Gastrocnemius medialis (tissue), 4 donors: ENCODE results near the gene BANK1. TPM values are rescaled to one million over a fixed set of nuclear protein-coding genes. Genes with fewer than 3 reads are reported as not detected.

ENCODE experiments used
- ATAC-seq, 2 donors: fragments of 150-250 bp; one replicate each; pipeline ENCODE4 v1.9.1; 2016
- DNase-seq, 2 donors: peaks; one replicate each; pipeline ENCODE4 v3.0.0-alpha.2; 2019
- H3K27ac ChIP-seq, 4 donors: fragments of 200-600 bp; sonication (generic); 1 replicate in 1 of 4; 2 replicates in 3 of 4; pipeline ENCODE4 v1.5.1; 2016 to 2018; ENCODE audit warnings: mild to moderate bottlenecking in 2 of 4, moderate library complexity in 1 of 4
- H3K27me3 ChIP-seq, 3 donors: fragments of 200-600 bp; sonication (generic) in 2 of 3; 1 replicate in 1 of 3; 2 replicates in 2 of 3; pipeline versions ENCODE4 v1.5.1 to v1.6.0; 2016 to 2019; ENCODE audit warnings: mild to moderate bottlenecking in 1 of 3, moderate library complexity in 1 of 3
- H3K36me3 ChIP-seq, 2 donors: fragments of 200-600 bp; sonication (generic) in 1 of 2; one replicate each; pipeline ENCODE4 v1.5.1; 2017 to 2018
- H3K4me1 ChIP-seq, 2 donors: fragments of 200-600 bp; sonication (generic) in 1 of 2; one replicate each; pipeline ENCODE4 v1.5.1; 2016 to 2017; ENCODE audit warnings: mild to moderate bottlenecking in 2 of 2
- H3K4me3 ChIP-seq, 4 donors: fragments of 200-600 bp; sonication (generic) in 3 of 4; 1 replicate in 1 of 4; 2 replicates in 3 of 4; pipeline ENCODE4 v1.5.1; 2016 to 2019; ENCODE audit warnings: mild to moderate bottlenecking in 2 of 4
- H3K9me3 ChIP-seq, 3 donors: fragments of 200-600 bp; sonication (generic) in 2 of 3; 1 replicate in 1 of 3; 2 replicates in 2 of 3; pipeline ENCODE4 v1.5.1; 2016 to 2019
- POLR2A ChIP-seq, 2 donors: fragments of 450-650 bp; IDR thresholded peaks; one replicate each; pipeline ENCODE4 v1.6.1; 2017; ENCODE audit warnings: antibody characterized with exemption in 2 of 2, mild to moderate bottlenecking in 2 of 2, moderate library complexity in 2 of 2
- in situ Hi-C, 4 donors: fragments of 200-750 bp; cut with MboI; loops; one replicate each; pipeline versions ENCODE4 v1.15.0 to v1.8.0; 2017; ENCODE audit warnings: low sequenced_read_pairs in 4 of 4
- intact Hi-C: fragments of 100-400 bp; cut with DNase I; formaldehyde crosslinking; loops from one replicate; pipeline ENCODE4 v1.15.1; 2023; ENCODE audit warnings: low total_unique reads
- total RNA-seq, 4 donors: library from RNA; depleted of rRNA; stranded (reverse); fragments of >200 nt; gene quantifications; one replicate each; pipeline versions ENCODE4 v1.1.0 to v1.2.3, GENCODE V29; 2016
- TF ChIP-seq, protein P1 (sequence below), 5 experiments: fragments of 450-650 bp in 3 of 5; fragments of 200-600 bp in 2 of 5; sonication (generic) in 2 of 5; IDR thresholded peaks in 4 of 5; conservative IDR thresholded peaks in 1 of 5; 1 replicate in 4 of 5; 2 replicates in 1 of 5; pipeline ENCODE4 v1.5.1; 2016 to 2019; ENCODE audit warnings: antibody characterized with exemption in 5 of 5, mild to moderate bottlenecking in 3 of 5, moderate library complexity in 3 of 5

Gene BANK1
- total RNA-seq, 4 donors from 2014 or later = 0.10 to 0.91 (median 0.26) TPM

DNA sequence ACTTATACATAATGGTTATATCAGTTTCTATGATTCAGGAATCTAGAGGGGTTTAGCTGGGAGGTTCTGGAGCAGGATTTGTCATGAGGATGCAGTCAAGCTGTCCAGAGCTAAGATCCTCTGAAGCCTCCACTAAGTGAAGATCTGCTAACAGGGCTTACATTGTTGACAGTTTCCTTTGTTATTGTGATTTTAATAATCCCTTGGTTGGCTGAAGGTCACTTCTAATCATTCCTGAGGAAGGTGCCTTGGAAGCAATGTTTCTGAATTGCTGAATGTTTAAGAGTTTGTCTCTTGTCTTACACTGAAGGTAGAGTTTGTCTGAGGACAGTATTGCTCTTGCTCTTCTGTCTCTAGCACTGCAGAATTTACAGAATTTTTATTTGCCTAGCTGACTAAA is 41.3 kb downstream of the BANK1 start:
- DNase-seq = no peak

DNA sequence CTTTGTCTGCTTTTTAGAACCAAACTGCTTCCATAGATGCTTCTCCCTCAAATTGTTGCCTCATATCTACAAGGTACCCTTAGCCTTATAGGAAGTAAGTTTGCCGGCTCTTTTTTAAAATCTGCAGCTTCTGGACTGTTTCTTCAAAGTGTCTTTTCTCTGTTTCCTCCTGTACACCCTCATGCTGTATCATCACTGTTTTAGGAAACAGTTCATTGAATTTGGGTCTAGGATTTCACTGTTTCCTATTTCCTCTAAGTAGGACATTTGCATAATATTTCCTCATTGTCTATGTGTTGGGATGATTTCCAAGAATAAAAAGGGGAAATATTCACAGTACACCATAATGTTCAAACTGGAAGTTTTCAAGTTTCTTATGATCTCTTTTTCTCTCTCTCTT is 43.0 kb downstream of the BANK1 start:
- no peak for DNase-seq
- intact Hi-C loops (no loop called here), in situ Hi-C loops (no loop called here)
- no peak overlapping the region for H3K27ac ChIP-seq
- H3K36me3 ChIP-seq = no peaks in the 10 kb centered on the region
- no peaks in the 10 kb centered on the region for H3K4me1 ChIP-seq
- no peak overlapping the region for H3K4me3 ChIP-seq
- ATAC-seq = no peak
- no peak for TF ChIP-seq POLR2A (IDR thresholded peaks at IDR 0.05)
- TF ChIP-seq, protein P1, sequence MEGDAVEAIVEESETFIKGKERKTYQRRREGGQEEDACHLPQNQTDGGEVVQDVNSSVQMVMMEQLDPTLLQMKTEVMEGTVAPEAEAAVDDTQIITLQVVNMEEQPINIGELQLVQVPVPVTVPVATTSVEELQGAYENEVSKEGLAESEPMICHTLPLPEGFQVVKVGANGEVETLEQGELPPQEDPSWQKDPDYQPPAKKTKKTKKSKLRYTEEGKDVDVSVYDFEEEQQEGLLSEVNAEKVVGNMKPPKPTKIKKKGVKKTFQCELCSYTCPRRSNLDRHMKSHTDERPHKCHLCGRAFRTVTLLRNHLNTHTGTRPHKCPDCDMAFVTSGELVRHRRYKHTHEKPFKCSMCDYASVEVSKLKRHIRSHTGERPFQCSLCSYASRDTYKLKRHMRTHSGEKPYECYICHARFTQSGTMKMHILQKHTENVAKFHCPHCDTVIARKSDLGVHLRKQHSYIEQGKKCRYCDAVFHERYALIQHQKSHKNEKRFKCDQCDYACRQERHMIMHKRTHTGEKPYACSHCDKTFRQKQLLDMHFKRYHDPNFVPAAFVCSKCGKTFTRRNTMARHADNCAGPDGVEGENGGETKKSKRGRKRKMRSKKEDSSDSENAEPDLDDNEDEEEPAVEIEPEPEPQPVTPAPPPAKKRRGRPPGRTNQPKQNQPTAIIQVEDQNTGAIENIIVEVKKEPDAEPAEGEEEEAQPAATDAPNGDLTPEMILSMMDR (IDR thresholded peaks at IDR 0.05 in 4 of 5, conservative IDR thresholded peaks at IDR 0.05 in 1 of 5) = no peak
- H3K27me3 ChIP-seq = no peaks in the 10 kb centered on the region
- H3K9me3 ChIP-seq = no peaks in the 10 kb centered on the region

More for the DNA sequence above, 41.3 kb downstream of the BANK1 start:
- in situ Hi-C loops = no loop called here
- Histone ChIP-seq H3K9me3 (no peaks in the 10 kb centered on the region), H3K27ac (no peak overlapping the region), H3K36me3 (no peaks in the 10 kb centered on the region), H3K4me3 (no peak overlapping the region), H3K27me3 (no peaks in the 10 kb centered on the region), H3K4me1 (no peaks in the 10 kb centered on the region)
- TF ChIP-seq, protein P1 (IDR thresholded peaks at IDR 0.05 in 4 of 5, conservative IDR thresholded peaks at IDR 0.05 in 1 of 5) = no peak
- no peak for TF ChIP-seq POLR2A (IDR thresholded peaks at IDR 0.05)
- intact Hi-C loops = no loop called here
- no peak for ATAC-seq

DNA sequence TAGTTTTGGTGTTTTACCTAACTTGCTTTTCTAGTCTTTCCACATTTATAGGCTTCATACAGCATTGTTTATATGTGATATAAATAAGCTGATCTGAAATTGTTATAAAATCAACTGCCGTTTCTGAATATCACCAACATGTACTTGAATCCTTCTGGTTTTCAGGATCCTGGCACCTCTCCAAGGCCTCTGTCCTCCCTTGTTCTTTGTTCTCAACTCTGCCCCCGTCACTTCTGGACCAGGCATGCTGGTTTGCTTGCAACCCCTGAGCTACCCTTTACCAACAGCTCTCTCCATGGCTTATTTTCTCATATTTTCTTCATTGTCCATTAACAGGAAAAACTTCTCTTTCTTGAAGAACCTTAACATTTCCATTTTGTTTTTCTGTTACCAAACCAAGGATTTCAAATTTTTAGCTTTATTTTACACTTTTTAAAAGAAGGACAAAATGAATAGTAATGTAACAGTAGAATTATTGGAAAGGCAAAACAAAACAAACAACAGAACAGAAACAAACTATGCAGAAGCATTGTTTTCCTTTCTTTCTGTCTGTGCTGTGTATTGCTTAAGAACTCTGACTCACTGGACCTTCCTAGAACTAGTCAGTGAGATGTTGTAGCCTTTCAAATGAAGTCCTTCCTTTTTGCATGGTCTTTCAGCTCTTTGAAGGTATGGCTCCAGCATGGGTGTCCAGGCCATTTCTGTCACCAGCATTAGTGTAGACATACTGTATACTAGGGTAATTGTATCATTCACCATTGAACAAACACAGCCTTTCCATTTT is 44.8 kb downstream of the BANK1 start:
- no peak overlapping the region for H3K27ac ChIP-seq
- ATAC-seq = no peak
- TF ChIP-seq POLR2A (IDR thresholded peaks at IDR 0.05) = no peak
- TF ChIP-seq, protein P1 (IDR thresholded peaks at IDR 0.05 in 4 of 5, conservative IDR thresholded peaks at IDR 0.05 in 1 of 5) = no peak

DNA sequence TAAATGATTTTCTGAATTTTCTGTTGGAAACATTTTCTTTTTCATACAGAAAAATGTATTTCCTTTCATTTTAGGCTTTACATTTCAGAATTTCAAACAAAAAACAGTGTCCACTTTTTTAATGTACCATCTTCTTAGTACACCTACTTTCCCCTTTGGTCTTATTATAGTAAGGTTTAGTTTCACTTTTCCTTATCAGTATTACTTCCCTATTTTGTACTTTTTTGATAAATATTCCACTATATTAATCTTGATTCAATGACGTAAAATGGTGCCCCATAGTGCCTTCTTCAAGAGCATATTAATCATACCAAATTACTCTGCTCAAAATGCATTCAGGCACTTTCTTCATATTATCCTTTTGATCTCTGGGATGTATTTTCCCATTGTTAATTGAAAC is 52.5 kb downstream of the BANK1 start:
- in situ Hi-C loops = no loop called here
- no peak overlapping the region for H3K27ac ChIP-seq
- no peaks in the 10 kb centered on the region for H3K27me3 ChIP-seq
- DNase-seq = no peak
- intact Hi-C loops = no loop called here
- no peaks in the 10 kb centered on the region for H3K36me3 ChIP-seq
- no peak overlapping the region for H3K4me3 ChIP-seq
- TF ChIP-seq, protein P1 (IDR thresholded peaks at IDR 0.05 in 4 of 5, conservative IDR thresholded peaks at IDR 0.05 in 1 of 5) = no peak
- TF ChIP-seq POLR2A (IDR thresholded peaks at IDR 0.05) = no peak
- H3K9me3 ChIP-seq = no peaks in the 10 kb centered on the region
- no peak for ATAC-seq
- H3K4me1 ChIP-seq = no peaks in the 10 kb centered on the region

More for the DNA sequence above, 44.8 kb downstream of the BANK1 start:
- no peak for DNase-seq
- no peaks in the 10 kb centered on the region for H3K4me1 ChIP-seq
- no peaks in the 10 kb centered on the region for H3K27me3 ChIP-seq
- no peak overlapping the region for H3K4me3 ChIP-seq
- no peaks in the 10 kb centered on the region for H3K36me3 ChIP-seq
- intact Hi-C loops (no loop called here), in situ Hi-C loops (no loop called here)
- H3K9me3 ChIP-seq = no peaks in the 10 kb centered on the region
